Spleen (tissue), 11 donors: ENCODE results near the gene VPS4B. TPM values are rescaled to one million over a fixed set of nuclear protein-coding genes. Genes with fewer than 3 reads are reported as not detected.

Experiments used
- DNase-seq: peaks from one replicate; pipeline ENCODE4 v3.0.0-alpha.2; 2020
- H3K27ac ChIP-seq, 8 donors: fragments of 200-600 bp; sonication (generic) in 7 of 8; 1 replicate in 4 of 8; 2 replicates in 4 of 8; pipeline versions ENCODE4 v1.5.0 to v1.8.0; 2016 to 2021; ENCODE audit warnings: inconsistent platforms in 4 of 8, mild to moderate bottlenecking in 4 of 8, moderate library complexity in 1 of 8
- H3K27me3 ChIP-seq, 7 donors: fragments of 200-600 bp; sonication (generic) in 6 of 7; replicated peaks in 1 of 7; 1 replicate in 4 of 7; 2 replicates in 3 of 7; pipeline versions ENCODE4 v1.5.0 to v1.8.0; 2016 to 2021; ENCODE audit warnings: inconsistent platforms in 3 of 7, mild to moderate bottlenecking in 1 of 7
- H3K36me3 ChIP-seq, 6 donors: fragments of 200-600 bp; sonication (generic) in 5 of 6; 1 replicate in 4 of 6; 2 replicates in 2 of 6; pipeline versions ENCODE4 v1.5.0 to v1.8.0; 2016 to 2021; ENCODE audit warnings: inconsistent platforms in 2 of 6
- H3K4me1 ChIP-seq, 6 donors: fragments of 200-600 bp; sonication (generic) in 5 of 6; 1 replicate in 3 of 6; 2 replicates in 3 of 6; pipeline versions ENCODE4 v1.5.0 to v1.8.0; 2016 to 2021; ENCODE audit warnings: inconsistent platforms in 3 of 6
- H3K4me3 ChIP-seq, 8 donors: fragments of 200-600 bp; sonication (generic) in 7 of 8; 1 replicate in 4 of 8; 2 replicates in 4 of 8; pipeline versions ENCODE4 v1.5.0 to v1.8.0; 2016 to 2021; ENCODE audit warnings: inconsistent platforms in 4 of 8, mild to moderate bottlenecking in 4 of 8, moderate library complexity in 2 of 8
- H3K9me3 ChIP-seq, 8 donors: fragments of 200-600 bp; sonication (generic) in 7 of 8; 1 replicate in 4 of 8; 2 replicates in 4 of 8; pipeline versions ENCODE4 v1.5.0 to v1.8.0; 2016 to 2021; ENCODE audit warnings: inconsistent platforms in 4 of 8
- CTCF ChIP-seq, 11 experiments: fragments of 200-600 bp in 7 of 11; fragments of 450-650 bp in 4 of 11; sonication (generic) in 4 of 11; IDR thresholded peaks in 8 of 11; conservative IDR thresholded peaks in 3 of 11; 1 replicate in 7 of 11; 2 replicates in 4 of 11; pipeline versions ENCODE4 v1.4.0 to v1.8.0; 2016 to 2021; ENCODE audit warnings: antibody characterized with exemption in 11 of 11, inconsistent platforms in 4 of 11, mild to moderate bottlenecking in 1 of 11
- POLR2A ChIP-seq, 3 donors: fragments of 450-650 bp; IDR thresholded peaks; one replicate each; pipeline ENCODE4 v1.5.1; 2017; ENCODE audit warnings: antibody characterized with exemption in 3 of 3, mild to moderate bottlenecking in 1 of 3
- POLR2AphosphoS5 ChIP-seq, 3 donors: sonication (generic); formaldehyde crosslinking; IDR thresholded peaks; one replicate each; pipeline ENCODE4 v1.5.1; 2017; ENCODE audit warnings: antibody characterized with exemption in 3 of 3
- WGBS, 5 donors: extraction: QIAGEN DNeasy Blood & Tissue Kit in 3 of 5; methylation state at CpG; one replicate each; pipeline versions ENCODE4 v1.1.5 to v1.1.7; 2013 to 2018; 5-methylcytosine and 5-hydroxymethylcytosine counted together
- intact Hi-C: fragments of 100-400 bp; cut with DNase I; formaldehyde crosslinking; loops from one replicate; pipeline ENCODE4 v1.15.0; 2023; ENCODE audit warnings: low total_unique reads
- polyA plus RNA-seq, 3 donors: library from polyadenylated mRNA; stranded (reverse); fragments of 200-250 nt; gene quantifications; one replicate each; pipeline ENCODE4 v1.2.1, GENCODE V29; 2013
- total RNA-seq, 7 donors: library from RNA; depleted of rRNA in 3 of 7; stranded (reverse); fragments of >200 nt in 3 of 7; fragmentation: NEBNext Ultra II Directional in 4 of 7; extraction: Animal tissue kit (Norgen Biotek cat#: 25700) in 4 of 7; gene quantifications; one replicate each; pipeline versions ENCODE4 v1.1.0 to v1.2.1, GENCODE V29; 2016 to 2021
- donor health status: healthy with polysubstance abuse.
- donor health status: DM: no; HTN: no; CAD: no; lungs with moderate emphysema.
- donor health status: DM: no; HTN: no; CAD: no.
- donor health status: Bipolar disorder and iron deficiency.
- donor health status: healthy.
- donor health status: DM: no; HTN: no; CAD: no.
- donor health status: DM: yes; HTN: yes; CAD: no.

Gene VPS4B
- total and polyA plus RNA-seq, 10 donors, result 11.1 to 69.4 (median 48.0) TPM

GRCh38 chr18:63356272-63356896, 65.9 kb downstream of the VPS4B start:
- H3K27ac ChIP-seq, result no peak overlapping the region
- DNase-seq, result no peak
- H3K4me3 ChIP-seq, result no peak overlapping the region
- no peaks in the 10 kb centered on the region for H3K27me3 ChIP-seq
- H3K4me1 ChIP-seq, result no peaks in the 10 kb centered on the region
- intact Hi-C loops, result no loop called here
- WGBS, 5 donors, result 85 to 94% (median 89%) methylated on average over 7 of the region's 7 CpGs
- TF ChIP-seq POLR2A (IDR thresholded peaks at IDR 0.05), result no peak
- TF ChIP-seq CTCF (IDR thresholded peaks at IDR 0.05 in 8 of 11, conservative IDR thresholded peaks at IDR 0.05 in 3 of 11), result no peak
- no peak for TF ChIP-seq POLR2AphosphoS5 (IDR thresholded peaks at IDR 0.05)
- H3K36me3 ChIP-seq, result peaks cover 0 to 98% (median 68%) of the 10 kb centered on the region in 6 donors
- no peaks in the 10 kb centered on the region for H3K9me3 ChIP-seq

DNA sequence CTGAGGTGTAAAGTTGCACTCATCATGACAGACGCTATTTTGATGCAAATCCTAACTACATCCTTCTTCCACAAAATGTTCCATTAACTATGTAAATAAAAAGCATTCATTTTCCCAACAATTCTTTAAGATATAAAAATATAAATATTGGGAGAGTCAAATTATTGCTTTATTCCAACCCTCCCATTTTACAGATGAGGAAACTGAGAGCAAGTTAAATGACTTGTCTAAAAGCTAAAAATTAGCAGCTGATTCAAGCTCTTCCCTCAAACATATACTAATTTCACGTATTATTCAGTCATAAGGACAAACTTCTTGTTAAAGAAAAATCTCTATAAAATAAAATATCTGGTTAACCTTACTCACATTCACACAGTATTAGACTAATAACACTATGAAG, 72.0 kb downstream of the VPS4B start:
- peaks cover 0 to 12% (median 3%) of the 10 kb centered on the region in 6 donors for H3K4me1 ChIP-seq
- no peak overlapping the region for H3K27ac ChIP-seq
- H3K9me3 ChIP-seq, result no peaks in the 10 kb centered on the region
- peaks cover 0 to 100% (median 70%) of the 10 kb centered on the region in 6 donors for H3K36me3 ChIP-seq
- TF ChIP-seq CTCF (IDR thresholded peaks at IDR 0.05 in 8 of 11, conservative IDR thresholded peaks at IDR 0.05 in 3 of 11), result no peak
- TF ChIP-seq POLR2AphosphoS5 (IDR thresholded peaks at IDR 0.05), result no peak
- no peak for TF ChIP-seq POLR2A (IDR thresholded peaks at IDR 0.05)
- H3K27me3 ChIP-seq, result no peaks in the 10 kb centered on the region
- intact Hi-C loops, result no loop called here
- no peak overlapping the region for H3K4me3 ChIP-seq
- no peak for DNase-seq
- WGBS, 5 donors, result 49 to 50% (median 50%) methylated on average over 2 of the region's 2 CpGs

- intact Hi-C loops, result loop anchor here (5.0 kb wide), 1 partner anchor 89 kb away; no protein-coding TSS in a partner anchor
- Histone ChIP-seq H3K27me3 (no peaks in the 10 kb centered on the region), H3K9me3 (no peaks in the 10 kb centered on the region), H3K4me1 (peaks cover 0 to 16% (median 3%) of the 10 kb centered on the region in 6 donors), H3K36me3 (peaks cover 0 to 100% (median 63%) of the 10 kb centered on the region in 6 donors), H3K27ac (no peak overlapping the region), H3K4me3 (no peak overlapping the region)
- WGBS, 5 donors, result 69 to 88% (median 86%) methylated on average over 7 of the region's 7 CpGs
- TF ChIP-seq POLR2A (IDR thresholded peaks at IDR 0.05) (no peak), POLR2AphosphoS5 (IDR thresholded peaks at IDR 0.05) (no peak), CTCF (IDR thresholded peaks at IDR 0.05 in 8 of 11, conservative IDR thresholded peaks at IDR 0.05 in 3 of 11) (no peak)
- no peak for DNase-seq
These were observed 73.7 kb downstream of the VPS4B start for GRCh38 chr18:63348508-63349136.

DNA sequence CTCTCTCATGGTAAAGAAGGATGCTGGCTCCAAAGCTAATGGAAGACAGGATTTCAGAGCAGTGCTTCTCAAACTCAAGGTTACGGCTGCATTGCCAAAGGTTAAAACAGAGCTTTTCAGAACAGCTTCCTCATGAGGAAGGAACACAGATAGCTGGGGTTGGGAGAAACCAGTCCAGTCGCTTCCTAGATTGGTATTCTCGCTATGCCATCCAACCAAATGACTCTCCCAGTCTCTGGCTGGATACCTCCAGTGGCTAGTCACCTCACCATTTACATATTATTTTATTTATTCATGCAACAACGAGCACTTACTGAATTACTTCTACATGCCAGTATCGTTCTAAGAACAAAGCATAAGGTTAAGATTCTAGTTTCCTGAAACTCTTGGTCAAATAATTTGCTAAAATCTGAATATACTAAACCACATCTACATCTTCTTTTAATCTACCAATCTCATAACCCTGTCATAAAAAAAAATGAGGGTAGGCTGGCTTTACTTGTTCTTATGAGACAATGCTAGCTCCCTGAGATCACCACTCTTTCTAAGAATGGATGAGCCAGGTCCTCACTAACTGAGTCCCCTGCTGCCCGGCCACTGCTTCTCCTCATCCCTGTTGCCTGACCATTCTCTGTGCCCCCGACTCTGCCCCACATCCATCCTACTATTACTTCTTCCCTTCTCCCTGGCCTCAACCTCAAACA, 75.6 kb downstream of the VPS4B start:
- Histone ChIP-seq H3K27ac (no peak overlapping the region), H3K27me3 (no peaks in the 10 kb centered on the region), H3K4me3 (no peak overlapping the region), H3K36me3 (peaks cover 0 to 100% (median 51%) of the 10 kb centered on the region in 6 donors), H3K9me3 (no peaks in the 10 kb centered on the region), H3K4me1 (peaks cover 0 to 16% (median 3%) of the 10 kb centered on the region in 6 donors)
- 78 to 85% (median 82%) methylated on average over 7 of the region's 7 CpGs for WGBS, 5 donors
- DNase-seq, result no peak
- TF ChIP-seq POLR2AphosphoS5 (IDR thresholded peaks at IDR 0.05) (no peak), POLR2A (IDR thresholded peaks at IDR 0.05) (no peak), CTCF (IDR thresholded peaks at IDR 0.05 in 8 of 11, conservative IDR thresholded peaks at IDR 0.05 in 3 of 11) (no peak)
- intact Hi-C loops, result loop anchor here (5.0 kb wide), 1 partner anchor 91 kb away; no protein-coding TSS in a partner anchor
